GM19328 (cell line): ENCODE measurements around the gene SLC37A3.
"Not testable (repeated sequence)": the region's sequence is repeated elsewhere in the genome, so short reads cannot be mapped to it uniquely, and the experiment has no call there.

ENCODE experiments used
- ATAC-seq: cut with Tn5 transposase; IDR thresholded peaks from one replicate; pipeline ENCODE4 v1.9.1; 2021; ENCODE audit warnings: mild to moderate bottlenecking, moderate library complexity; ENCODE audit not compliant: unreplicated experiment

SLC37A3 gene

DNA sequence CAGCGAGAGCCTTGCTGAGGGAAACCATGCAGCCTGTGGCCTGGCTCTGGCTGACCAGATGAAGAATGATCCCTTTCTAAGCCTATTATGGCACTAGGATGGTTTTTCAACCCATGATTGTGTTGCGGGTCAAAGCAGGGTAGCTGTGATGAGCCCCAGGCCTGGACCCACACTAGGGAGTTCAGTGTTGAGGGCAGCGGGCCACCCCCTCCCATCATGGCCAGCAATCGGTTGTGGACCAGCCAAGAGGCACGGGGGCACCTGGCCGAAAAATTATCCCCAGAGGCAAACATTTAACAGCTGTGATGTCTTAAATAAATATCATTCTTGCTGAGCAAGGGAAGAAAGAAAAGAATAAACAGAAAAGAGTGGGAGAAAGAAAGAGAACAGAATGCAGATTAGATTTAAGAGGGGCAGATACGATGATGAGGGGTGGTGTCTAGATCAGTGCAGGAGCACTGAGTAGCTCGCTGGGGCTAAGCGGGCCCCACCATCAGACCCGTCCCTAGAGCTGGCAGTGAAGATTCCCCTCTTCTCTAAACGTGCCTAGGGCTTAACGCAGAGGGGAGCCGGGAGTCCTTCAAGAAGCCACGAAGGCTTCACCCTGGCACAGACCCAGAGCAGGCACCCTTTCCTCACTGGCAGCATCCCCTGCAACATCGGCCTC is 82.7 kb downstream of the SLC37A3 start:
- ATAC-seq, result no peak

DNA sequence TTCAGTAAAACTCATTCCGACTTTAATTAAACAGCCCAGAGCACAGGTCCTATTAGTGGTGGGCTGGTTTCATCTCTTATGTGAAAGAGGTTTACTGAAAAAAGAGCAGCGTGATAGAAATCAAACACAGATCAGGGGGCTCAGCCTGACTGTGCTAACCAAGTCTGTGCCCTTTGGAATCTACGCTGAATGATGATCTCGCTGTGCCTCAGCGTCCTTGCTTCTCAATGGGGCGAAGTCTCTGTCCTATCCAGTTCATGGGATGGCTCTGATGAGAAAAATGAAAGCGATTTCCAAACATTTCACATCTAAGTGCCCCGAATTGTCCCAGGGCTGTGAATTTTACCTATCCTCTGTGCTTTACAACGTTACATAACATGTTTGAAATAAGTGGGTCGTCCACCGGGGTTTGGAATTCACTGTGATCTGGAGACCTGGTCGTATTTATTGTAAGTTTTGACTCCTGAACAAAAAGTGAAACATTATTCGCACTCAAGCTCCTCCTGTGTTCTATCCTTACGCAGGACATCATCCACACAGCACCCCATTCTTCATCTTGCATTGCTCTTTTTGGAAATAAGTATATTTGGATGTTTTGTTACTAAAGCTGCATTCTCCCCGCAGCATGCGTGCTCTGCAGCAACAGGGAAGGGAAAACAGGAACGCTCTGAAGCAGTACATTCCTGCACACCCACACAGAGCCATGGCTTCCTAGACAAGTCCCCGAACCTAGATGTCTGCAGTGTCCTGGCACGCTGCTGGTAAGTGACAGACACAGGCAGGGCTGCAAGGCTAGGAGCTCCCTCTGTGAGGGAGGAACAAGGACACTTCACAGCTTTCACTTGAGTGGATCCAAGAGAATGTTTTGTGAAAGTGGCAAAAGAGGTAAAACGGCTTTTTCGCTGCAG is 83.5 kb downstream of the SLC37A3 start:
- no peak for ATAC-seq

DNA sequence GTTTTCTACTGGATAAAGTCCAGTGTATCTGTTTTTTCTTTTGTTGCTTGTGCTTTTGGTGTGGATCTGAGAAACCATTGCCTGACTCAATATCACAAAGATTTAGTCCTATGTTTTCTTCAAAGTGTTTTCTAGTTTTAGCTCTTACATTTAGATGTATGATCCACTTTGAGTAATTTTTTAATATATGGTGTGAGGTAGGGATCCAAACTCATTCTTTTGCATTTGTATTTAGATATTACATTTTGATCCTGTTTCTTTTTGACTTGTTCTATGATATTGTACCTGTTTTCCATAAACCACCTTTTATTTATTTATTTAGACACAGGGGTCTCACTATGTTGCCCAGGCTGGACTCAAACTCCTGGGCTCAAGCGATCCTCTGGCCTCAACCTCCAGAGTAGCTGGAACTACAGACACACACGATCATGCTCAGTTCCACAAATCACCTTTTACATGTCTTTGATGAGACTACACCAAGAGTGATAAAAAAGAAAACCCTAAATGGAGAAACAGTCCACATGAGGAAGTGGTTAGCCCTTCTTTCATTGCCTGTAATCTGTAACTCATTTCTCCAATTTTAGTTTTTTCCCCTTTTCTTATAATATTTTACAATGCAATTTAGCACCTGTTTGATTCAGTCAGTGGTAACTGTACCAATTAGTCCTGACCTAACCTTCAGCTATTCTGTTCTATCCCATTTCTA is 86.0 kb downstream of the SLC37A3 start:
- ATAC-seq, result no peak

DNA sequence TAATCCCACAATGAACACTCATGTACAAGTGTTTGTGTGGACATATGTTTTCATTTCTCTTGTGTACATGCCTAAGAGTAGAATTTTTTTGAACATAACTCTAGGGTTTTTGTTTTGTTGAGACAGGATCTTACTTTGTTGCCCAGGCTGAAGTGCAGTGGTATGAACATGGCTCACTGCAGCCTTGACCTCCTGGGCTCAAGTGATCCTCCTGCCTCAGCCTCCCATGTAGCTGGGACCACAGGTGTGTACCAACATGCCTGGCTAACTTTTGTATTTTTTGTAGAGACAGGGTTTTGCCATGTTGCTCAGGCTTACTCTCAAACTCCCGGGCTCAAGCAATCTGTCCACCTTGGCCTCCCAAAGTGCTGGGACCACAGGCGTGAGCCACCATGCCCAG is 87.2 kb downstream of the SLC37A3 start:
- not testable (repeated sequence) for ATAC-seq

DNA sequence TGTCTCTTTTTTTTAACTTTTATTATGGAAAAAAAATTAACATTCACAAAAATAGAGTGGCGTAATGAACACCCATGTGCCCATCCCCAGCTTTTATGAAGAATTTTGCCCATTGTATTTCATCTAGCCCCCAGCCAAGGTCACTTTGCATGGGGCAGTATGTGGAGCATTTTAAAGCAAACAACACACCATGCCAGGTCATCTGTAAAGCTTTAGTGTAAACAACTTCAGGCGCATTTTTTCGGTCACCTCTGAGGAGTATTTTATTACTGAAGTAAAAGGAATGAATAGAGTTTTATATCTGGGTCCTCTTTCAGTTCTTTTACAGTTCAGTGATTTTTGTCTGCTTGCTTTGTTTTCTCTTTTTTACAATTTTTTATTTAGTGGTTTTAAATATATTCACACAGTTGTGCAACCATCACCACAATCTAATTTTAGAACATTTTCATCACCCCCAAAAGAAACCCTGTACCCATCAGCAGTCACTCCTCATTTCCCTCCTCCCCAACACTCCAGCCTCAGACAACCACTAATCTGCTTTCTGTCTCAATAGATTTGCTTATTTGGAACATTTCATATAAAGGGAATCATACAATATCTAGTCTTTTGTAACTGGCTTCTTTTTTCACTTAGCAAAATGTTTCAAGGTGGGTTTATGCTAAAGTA is 87.9 kb downstream of the SLC37A3 start:
- ATAC-seq, result no peak

DNA sequence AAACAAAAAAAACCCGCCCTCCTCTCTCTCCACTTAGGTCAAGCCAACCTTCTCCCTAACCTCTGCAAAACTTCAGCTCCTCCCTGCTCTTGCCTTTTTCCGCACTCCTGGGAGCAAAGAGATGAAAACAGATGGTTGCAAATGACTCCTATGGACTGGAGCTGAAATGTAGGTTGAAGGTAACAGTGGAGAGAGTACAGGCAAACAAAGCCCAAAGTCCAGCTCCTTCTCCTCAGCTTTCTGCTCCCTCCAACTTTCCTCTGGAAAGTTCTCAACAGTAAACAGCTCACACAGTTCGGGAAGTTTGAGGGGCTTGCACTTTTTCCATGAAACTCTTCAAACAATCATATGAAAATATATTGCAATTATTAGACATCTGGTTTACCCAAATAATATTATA is 90.3 kb downstream of the SLC37A3 start:
- no peak for ATAC-seq

DNA sequence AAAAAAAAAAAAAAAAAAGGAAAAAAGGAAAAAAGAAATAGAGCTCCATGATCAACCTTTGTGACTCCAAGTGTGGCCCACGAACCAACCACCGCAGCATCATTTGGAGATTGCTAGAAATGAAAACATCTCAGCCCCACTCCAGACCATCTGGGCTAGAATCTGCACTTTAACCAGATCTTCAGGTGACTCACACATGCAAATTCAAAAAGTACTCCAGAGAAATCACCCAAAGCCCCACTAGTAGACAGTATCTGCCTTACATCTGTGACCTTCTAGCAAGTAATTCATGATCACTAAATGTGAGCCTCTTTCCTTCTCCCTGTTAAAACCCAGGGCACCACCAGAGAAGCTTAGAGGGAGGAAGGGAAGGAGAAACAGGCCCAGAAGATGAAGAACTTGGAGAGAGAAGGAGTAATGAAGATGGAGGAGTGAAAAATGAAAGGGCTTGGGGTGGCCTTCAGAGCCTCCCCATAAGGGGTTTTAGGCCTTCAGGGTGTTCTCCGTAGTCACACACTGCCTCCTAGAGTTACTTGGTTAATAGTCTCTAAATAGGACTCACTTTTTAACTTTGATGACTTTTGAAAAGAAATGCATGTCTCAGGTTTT is 94.0 kb downstream of the SLC37A3 start:
- ATAC-seq, result no peak

DNA sequence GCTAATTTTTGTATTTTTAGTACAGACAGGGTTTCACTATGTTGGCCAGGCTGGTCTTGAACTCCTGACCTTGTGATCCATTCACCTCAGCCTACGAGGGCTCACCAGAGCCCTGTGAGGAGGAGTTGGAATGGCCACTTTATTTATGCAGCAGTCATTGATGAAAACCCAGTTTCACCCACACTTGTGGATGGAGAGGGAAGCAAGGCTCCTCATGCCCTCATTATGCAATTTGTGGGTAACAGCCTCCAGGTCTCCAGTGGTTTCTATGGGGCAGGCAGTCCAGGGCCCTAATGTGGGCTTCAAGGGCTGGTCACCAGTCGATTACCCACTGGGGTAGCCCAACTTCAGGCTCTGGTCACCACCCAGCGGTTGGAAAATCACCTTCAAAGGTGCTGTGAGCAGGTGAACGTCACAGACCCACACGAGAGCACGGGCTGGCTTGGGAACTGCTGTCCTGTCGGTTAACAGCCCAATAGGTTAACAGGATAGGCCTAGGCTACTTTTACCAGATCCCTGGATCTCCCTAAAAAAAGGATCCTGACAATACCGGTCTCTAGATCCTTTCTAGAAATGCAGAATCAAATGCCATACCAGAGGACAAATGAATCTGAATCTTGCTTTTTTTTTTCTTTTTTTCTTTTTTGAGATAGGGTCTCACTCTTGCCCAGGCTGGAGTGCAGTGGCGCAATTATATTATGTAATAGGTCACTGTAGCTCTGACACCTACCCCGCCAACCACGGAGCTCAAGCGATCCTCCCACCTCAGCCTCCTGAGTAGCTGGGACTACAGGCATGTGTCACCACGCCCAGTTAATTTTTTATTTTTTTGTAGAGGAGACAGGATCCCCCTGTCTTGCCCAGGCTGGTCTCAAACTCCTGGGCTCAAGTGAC is 97.8 kb downstream of the SLC37A3 start:
- ATAC-seq, result no peak

DNA sequence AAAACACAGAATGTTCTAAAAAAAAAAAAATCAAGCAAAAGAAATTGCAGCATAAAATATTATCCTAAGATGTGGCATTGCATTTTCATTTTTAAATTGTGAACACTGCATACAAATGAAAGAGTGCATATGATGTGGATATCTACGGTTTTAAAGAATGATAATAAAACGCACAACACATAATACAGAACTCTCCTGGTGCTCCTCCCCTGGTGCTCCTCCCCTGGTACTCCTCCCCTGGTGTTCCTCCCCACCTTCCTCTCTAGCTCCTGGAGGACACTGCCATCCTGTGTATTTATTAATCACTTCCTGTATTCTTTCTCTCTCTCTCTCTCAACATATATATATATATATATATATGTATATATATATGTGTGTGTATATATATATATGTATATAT is 100.1 kb downstream of the SLC37A3 start:
- ATAC-seq, result no peak

DNA sequence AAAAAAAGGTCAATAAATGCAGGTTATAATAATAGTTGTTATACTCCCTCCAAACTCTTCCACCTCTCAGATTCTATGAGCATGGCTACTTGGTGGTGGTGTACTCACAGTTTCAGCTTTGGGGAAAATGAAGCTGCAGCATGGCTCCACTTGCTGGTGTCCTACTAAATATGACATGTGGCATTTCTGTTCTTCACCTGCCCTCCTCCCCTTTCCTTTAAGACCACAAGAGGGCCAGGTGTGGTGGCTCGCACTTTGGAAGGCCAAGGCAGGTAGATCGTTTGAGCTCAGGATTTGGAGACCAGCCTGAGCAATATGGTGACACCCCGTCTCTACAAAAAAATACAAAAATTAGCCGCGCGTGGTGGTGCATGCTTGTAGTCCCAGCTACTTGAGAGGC is 101.1 kb downstream of the SLC37A3 start:
- ATAC-seq, result no peak

DNA sequence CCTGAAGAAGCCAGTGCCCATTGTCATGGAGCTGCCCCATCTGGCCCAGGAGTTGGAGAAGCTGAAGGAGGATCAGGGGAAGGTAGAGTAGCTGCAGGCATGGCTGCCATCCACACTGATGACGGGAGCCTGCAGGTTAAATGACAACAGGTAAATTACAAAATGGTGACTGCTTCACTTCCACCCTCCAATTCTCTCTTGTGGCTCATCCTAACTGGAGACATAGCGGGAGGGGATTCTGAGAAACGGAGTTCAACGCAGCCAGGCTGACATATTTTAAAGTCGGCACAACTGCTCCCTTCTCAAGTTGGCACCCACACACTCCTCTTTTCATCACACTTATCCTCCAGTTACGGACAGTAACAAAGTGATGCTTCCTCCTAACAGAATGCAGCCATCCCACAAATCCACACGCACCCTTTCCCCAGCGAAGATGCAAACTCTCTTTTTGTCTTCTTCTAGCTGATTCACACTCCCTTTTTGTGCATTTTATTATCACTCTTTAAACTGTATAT is 103.0 kb downstream of the SLC37A3 start:
- no peak for ATAC-seq

DNA sequence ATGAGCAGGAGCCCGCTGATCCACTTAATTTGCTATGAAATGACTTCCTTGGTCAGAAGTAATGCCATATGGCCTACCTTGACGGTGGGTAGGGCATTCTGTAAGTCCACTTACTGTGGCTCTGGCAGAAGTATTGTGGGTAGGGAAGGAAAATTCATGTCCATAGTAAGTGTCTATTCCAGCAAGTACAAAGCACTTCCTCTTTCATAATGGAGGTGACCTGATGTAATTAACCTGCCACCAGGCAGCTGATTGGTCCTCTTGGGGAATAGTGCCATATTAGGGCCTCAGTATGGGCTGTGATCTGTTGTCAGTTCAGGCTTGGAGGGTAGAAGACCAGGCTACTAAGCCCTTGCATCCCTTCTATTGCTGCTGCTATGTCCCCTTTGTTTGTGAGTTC is 103.9 kb downstream of the SLC37A3 start:
- no peak for ATAC-seq

DNA sequence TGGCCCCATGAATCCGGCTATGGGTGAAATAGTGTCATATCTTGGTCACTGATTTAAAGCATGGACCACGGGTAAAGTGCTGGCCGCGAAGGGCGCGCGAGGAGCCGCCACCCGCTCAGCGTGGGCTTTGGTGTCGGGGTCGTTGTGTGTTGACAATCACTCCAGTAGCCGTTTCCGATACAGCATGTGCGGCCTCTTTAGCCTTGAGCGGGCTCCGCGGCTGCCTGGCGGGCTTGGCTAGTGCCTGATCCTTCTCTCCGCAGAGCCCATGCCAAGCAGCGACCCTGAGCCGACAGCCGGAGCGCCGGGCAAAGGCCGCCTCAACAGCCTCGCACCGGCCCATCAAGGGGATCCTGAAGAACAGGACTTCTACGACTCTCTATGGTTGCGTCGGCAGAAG is 105.9 kb downstream of the SLC37A3 start:
- ATAC-seq, result no peak

DNA sequence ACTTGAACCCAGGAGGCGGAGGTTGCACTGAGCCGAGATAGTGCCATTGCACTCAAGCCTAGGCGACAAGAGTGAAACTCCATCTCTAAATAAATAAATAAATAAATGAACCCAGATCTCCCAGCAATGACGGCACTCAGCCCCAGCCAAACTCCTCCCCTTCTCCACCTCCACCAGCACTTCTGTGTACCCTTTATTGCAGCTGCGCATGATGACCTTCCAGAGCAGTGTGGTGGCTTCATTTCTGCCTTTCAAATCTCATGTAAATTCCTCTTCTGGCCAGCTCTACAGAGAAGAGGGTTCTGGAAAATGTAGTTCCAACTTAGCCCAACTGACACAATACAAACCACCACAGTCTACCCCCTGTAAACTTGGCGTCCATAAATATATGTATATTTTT is 108.5 kb downstream of the SLC37A3 start:
- ATAC-seq, result no peak

DNA sequence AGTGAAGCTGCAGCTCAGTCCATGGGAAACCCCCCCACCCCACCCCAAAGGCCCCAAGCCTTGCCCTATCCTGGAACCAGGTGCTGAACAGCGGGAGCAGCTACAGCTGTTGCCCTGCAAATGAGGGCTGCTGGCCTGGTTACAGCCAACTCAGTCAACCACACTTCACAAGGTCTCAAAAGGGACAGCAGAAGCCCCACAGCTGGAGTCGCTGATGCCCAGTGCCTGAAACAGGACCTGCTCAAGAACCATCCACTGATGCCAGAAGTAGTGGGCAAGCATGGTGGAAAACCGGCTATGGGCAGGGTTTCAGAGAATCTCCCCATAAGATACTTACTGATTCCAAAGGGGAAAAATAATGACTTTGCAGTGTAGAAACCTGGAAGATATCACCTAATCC is 110.3 kb downstream of the SLC37A3 start:
- no peak for ATAC-seq

DNA sequence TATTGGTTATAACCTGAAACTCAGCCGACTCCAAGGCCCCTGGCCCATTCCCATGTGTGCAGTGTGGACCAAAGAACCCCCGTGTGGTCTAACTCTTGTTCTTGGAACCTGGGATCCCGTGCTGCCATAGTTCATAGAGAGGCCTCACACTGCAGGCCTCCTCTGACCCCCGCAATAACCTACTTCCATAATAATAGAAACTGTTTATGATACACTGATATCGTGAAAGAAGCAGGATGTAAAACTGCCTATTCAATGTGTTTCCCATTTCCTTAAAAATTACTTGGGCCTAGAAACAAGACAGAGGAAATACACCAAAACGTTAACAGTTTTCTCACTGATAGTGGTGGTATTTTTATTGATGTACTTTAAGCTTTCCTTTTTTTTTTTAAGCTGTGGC is 112.4 kb downstream of the SLC37A3 start:
- ATAC-seq, result no peak

DNA sequence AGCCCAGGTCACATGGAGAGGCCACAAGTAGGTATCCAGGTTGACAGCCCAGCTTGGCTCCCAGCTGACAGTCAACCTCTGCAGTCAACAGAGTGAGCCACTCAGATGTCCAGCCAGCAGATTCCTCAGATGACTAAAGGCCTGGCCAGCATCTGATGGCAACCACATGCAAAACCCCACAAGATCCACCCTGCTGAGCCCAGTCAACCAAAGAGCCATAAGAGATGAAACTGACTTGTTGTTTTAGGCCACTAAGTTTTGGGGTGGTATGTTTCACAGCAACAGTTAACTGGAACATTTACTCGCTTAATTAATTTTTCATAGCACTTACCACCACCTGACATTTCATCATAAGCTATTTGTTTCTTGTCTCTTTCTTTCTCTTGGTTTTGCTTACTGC is 114.3 kb downstream of the SLC37A3 start:
- ATAC-seq, result no peak
